Hematopoietic multipotent progenitor cell treated with erythropoietin and hydrocortisone succinate and interleukin-3 and kit ligand, for 15 days (in vitro differentiated cells): Measurements from ENCODE around the gene LYSMD4.
"Not testable (repeated sequence)": the region's sequence is repeated elsewhere in the genome, so short reads cannot be mapped to it uniquely, and the experiment has no call there.

Experiments used
- DNase-seq: peaks from one replicate; pipeline ENCODE4 v3.0.0-alpha.2; 2015; ENCODE audit warnings: low spot score

The LYSMD4 gene

DNA sequence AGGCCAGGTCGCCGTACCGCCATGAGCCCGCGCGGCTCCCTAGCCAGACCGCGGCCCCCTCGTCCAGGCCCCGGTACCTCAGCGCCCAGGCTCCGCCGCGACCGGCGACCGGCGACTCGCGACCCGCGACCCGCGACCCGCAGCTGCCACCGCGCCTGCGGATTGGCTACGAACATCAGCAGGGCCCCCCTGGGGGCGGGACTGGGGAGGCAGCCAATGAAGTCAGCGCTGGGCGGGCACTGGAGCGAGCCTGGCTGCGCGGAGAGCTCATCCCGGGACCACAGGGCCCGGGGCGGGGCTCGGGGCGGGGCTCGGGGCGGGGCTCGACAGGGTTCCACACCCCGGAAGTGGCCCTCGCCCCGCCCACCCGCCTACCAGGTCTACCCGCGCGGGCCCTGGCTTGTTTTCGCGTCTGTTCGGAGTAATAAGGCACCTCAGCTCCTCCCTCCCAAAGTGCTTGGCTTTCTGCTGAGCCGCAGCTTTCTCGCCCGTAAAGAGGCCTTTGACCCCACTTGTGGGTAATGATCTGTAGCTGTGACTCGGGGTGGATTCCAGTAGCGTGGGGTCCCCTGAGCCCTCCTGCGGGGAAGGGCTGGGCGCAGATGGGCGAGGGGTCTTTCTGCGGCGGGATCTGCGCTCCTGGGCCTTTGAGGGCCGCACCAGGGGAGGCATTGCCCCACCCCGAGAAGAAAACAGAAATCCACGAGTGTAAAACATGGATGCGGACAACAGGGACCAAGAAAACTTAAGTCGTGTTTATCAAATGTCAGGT, at the start of gene LYSMD4:
Gene LYSMD4 (minus strand): TSS at position 170 of the 772 bp plus-strand sequence. CDS start 1,438 bp downstream, outside the sequence.
- peak; percentile 95 for DNase-seq

GRCh38 chr15:99782029-99782428, 48.8 kb upstream of the LYSMD4 start:
- not testable (repeated sequence) for DNase-seq

- no peak for DNase-seq
Measured at GRCh38 chr15:99777144-99777543, 43.9 kb upstream of the LYSMD4 start.

GRCh38 chr15:99764522-99764921, 31.3 kb upstream of the LYSMD4 start:
- DNase-seq: no peak

DNA sequence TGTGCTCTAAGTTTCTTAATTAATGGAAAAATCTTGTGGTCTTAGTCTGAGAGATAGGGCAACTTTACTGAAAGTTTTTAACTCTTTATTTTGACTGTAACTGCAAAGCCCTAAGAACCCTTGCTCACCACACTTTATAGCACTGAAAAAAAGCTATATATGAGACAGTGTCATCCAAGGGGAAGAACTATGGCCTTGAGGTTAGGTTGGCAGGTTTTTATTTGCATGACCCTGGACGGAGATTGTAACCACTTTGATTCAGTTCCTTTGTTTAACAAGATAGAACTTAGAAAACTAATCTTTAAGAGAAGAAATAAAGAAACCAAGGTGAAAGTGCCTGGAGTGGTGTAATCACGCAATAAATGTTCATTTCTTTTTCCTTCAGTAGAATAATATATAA, 30.6 kb upstream of the LYSMD4 start:
- no peak for DNase-seq

DNA sequence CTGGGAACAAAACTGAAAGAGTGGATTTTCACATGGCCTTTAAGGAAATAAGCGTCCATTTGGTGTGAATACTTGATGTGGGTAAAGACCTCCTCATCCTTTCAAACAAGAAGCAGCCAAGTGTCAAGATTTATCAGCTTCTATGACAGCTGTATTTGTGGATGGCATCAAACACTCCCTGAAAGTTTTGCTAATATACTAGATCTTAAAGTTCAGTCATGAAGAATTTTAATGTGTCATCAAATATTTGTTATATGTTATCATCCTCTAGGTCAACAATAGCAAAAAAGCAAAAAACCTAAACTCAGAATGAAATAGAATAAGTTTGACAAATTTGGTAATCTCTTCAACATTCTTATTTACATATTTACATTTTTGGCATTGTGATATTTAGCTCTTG, 29.1 kb upstream of the LYSMD4 start:
- DNase-seq: no peak

DNA sequence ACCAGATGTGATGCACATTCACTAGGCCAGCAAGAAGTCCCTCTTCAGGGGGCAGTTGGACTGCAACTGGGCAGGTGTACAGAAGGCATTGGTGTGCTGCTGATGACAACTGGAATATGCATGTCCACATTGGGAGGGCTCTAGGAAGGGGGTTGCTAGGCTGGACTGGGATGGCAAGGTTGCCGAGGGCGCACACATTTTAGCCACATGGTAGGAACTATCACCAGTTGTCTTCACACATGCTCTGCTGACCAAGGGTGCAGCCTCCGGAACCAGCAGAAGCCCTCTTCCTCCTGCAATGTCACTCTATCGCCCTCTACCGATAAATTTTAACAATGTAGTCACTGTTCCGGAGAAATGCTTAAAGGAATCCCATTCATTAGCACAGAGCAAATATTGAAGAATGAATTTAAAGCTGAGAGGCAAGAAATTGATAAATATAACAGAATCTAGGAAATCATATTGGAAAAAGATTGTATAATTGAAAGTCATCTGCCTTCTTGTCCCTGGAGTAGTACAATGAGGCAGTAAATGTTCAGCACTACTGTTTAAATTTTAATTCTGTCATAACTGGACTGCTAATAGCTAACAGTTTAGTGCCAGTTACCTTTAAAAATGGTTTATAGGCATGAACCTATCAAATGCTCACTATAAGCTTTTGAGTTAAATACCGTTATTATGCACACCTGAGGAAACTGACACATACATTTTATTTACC, 22.6 kb upstream of the LYSMD4 start:
- DNase-seq: peak; percentile 77

DNA sequence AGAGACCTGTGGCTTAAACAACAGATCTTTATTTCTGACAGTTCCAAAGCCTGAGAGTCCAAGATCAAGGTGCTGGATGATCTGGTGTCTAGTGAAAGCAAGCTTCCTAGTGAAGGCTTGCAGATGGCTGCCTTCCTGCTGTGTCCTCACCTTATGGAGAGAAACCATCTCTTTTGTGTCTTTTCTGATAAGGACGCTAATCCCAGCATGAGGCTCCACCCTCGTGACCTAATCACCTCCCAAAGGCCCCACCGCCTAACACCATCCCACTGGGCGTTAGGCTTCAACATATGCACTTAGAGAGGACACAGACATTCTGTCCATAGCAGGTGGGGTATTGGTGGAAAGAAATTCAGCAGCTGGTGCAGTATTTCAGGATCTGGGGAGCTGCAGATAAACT, 19.8 kb upstream of the LYSMD4 start:
- no peak for DNase-seq

- DNase-seq: no peak
Measured at GRCh38 chr15:99752556-99752955, 19.3 kb upstream of the LYSMD4 start.

DNA sequence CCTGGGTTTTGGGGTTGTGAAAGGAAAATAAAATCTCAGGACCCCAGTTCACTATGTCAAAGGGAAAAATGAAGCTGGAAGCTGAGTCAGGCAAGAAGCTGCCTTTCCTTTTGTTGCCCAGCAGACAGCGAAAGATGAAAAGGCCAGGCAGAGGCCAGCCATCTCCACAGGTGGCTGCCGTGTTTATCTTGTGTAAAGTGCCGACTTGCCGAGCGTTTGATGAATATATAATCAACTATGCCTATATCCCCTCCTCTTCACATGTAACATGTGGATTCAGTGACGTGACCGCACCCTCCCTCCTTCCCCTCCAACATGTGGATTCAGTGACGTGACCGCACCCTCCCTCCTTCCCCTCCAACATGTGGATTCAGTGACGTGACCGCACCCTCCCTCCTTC, 17.1 kb upstream of the LYSMD4 start:
- not testable (repeated sequence) for DNase-seq

DNA sequence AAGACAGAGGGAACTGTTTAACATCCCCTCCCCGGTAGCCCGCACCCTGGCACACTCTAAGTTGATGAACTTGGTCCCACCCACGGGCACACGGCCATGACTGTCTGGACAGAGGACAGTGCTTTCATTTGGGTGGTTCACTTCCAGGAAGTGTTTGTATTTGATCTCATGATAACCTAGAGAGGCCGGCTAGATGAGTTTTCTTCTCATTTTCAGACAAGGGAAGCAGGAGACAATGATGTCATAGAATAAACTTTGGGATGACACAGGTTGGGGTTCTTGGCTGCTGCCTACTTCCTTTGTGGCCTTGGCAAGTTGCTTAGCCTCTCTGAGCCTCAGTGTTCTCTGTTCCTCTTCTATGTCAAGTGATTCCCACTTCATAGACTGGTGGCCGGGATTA, 16.1 kb upstream of the LYSMD4 start:
- DNase-seq: no peak

DNA sequence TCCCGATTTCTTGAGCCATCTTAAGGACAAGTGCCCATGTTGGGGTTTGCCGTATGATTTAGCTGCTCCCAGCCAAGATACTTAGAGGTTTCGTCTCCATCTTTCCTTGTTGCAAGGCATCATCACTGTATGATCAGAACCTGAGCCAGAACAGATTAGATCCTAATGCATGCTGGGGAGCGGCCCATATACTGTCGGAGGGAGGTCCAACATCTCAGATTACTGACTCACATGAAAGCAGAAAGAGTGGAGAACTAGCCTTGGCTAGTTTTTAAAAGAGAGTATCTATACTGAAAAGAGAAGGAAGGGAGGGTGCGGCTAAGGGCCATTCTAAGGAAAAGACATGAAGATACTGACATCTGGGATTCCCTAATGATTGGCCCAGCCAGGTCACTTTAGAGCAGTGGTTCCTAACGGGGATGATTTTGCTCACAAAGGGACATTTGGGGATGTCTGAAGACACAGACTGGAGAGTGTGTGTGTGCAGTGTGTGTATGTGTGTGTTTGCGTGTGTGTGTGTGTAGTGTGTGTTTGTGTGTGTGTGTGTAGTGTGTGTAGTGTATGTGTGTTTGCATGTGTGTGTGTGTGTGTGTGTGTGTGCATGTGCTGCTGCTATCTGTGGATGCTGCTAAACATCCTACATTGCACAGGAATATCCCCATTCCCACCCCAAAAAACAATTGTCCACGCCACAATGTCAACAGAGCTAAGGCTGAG, 12.3 kb upstream of the LYSMD4 start:
- no peak for DNase-seq

- no peak for DNase-seq
Measured at GRCh38 chr15:99744142-99744541, 10.9 kb upstream of the LYSMD4 start.

- no peak for DNase-seq
Measured at GRCh38 chr15:99741835-99742234, 8.6 kb upstream of the LYSMD4 start.

DNA sequence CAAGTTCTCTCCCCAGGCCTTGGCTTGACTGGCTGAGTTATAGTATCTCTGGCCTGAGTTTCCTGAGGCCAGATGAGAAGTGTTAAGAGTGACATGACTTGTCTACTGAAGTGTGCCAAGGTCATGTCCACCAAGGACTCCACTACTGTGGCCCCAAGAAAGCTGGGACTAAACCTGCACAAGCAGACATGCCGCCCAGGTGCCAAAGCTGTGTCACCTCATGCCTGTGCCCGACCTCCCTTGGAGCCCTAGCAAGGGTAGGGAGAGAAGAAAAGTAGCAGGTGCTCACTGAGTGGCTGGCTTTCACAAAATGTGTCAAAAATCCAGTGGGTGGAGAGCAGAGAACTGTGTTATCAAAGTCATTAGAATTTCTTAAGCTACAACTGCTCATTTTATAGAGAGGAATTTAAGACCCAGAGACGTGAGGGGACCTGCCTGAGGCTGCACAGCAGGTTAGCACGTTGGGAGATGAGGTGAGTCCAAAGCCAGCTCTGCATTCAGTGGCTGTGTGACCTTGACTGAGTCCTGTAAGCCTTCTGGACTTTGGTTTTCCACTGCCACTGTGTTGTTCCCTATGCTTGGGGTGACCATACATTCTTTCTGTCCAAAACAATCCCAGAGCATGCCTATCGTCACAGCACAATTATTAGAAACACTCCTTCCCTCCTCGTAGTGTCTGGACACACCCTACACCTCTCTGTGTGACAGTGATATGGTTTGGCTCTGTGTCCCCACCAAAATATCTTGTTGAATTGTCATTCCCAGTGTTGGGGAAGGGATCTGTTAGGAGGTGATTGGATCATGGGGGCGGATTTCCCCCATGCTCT, 5.0 kb upstream of the LYSMD4 start:
- peak; percentile 31 for DNase-seq

GRCh38 chr15:99736702-99737101, 3.5 kb upstream of the LYSMD4 start:
- no peak for DNase-seq

- DNase-seq: no peak
Measured at GRCh38 chr15:99735868-99736267, 2.6 kb upstream of the LYSMD4 start.

DNA sequence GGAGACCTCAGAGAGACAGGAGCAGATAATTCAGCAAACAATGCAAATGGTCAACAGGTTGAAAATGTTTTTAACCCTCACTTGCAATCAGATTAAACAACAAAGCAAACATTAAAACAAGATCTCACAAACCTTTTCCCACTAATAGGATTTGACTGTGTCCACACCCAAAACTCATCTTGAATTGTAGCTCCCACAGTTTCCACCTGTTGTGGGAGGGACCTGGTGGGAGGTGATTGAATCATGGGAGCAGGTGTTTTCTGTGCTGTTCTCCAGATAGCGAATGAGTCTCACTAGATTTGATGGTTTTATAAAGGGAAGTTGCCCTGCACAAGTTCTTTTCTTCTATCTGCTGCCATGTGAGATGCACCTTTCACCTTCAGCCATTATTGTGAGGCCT, 1.3 kb upstream of the LYSMD4 start:
- DNase-seq: no peak

DNA sequence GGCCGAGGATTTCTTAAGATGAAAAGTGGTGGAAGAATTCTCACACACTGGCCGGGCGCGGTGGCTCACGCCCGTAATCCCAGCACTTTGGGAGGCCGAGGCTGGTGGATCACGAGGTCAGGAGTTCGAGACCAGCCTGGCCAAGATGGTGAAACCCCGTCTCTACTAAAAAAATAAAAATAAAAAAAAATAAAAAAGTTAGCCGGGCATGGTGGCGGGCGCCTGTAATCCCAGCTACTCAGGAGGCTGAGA, 729 bp upstream of the LYSMD4 start:
- DNase-seq: not testable (repeated sequence)

DNA sequence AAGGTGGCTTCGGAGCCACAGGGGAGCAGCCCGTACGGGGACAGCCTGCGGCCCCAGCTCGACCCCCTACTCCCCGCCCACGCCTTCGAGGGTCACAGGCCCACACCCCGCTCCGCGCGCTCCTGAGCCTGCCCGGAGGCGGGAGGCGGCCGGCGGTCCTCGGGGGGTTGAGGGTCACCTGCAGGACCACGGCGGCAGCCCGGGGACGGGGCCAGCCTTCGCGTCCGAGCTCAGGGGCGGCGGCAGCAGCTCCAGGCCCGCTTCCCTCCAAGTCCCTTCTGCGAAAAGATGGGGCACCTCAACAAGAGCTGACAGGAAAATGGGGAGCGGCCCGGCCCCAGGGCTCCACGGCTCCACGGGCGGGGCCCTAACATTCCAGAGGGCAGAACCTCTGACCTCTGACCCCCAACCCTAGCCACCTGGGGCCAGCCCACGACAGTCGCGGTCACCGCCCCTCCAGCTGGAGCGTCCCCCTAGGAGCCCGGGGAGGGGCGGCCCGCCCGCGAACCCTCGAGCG, 428 bp downstream of the LYSMD4 start:
- peak; percentile 30 for DNase-seq

DNA sequence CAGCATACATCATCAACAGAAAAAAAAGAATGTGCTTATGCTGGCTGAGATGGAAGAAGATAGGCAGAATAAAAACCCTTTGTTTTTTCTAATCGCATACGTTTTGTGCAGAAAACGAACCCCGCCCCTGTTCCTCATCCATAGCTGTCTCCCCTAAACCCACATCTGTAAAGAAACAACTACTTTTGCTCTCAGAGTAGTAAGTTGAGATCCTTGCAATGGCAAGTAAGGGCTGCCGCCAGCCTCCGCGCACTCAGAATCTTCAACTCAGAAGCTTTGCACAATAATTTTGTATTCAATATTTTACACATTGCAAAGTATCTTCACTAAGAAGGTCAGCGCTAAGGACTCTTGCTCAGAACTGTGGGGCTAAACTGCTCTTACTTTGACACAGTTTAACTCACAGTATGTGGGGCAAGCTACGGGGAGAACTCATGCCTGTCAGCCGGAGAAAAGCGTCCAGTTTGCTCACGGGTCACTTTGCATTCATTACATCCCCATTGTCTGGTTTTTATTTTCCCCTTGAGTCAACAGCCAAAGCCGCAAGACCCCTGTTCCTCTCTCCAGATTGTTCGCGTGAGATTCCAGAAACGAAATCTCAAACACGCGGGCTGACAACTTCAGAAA, 1.0 kb downstream of the LYSMD4 start:
- DNase-seq: no peak
